ENCODE results near the gene RAI1.

DNA sequence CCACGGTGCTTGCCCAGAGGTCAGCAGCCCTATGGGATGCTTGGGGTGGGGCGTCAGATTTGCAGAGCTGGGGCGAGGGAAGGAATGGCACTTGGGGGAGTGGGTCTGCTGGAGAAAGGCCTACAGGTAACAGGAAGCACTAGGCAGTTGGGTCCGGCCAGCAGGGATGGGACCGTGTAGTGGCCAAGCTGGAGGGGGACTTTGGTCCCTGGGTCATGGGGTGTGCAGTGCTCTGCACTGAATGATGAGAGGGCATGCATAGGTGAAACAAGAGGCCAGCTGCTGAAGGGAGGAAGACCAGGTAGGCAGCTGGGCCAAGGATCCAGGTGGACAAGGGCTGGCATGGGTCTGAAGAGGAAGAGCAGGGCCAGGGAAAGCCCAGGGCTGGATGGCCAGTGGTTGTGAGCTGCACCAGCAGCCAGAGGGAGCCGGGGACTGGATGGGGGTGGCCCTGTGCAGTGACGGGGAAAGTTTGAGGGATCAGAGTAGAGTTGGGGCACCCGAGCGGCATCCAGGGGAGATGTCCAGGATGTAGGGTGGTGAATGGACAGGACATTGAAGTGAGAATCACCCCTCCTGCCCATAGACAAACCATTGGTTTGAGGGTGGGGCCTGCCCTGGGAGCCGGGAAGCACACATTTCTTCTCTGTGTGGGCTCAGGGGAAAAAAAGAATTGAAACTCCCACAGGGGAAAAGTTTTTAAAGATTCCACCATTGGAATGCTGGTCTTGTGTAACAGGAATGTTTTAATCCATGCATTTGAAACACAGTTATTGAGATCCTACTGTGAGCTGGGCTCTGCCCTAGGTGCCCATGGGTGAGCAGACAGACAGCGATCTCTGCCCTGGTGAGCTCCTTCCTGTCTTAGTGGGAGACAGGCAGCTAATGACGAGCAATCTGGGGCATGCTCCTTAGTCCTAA, 25.1 kb downstream of the RAI1 start:
- TF ChIP-seq CTCF (IDR thresholded peaks at IDR 0.05) (no peak), POLR2A (IDR thresholded peaks at IDR 0.05) (no peak)

All from esophagus squamous epithelium (tissue), 4 donors.